Measurements from ENCODE around the gene ATP6V0C. TPM values are rescaled to one million over a fixed set of nuclear protein-coding genes. Genes with fewer than 3 reads are reported as not detected.

Gene ATP6V0C
- polyA plus RNA-seq, 1 experiment = 32.9 TPM

GRCh38 chr16:2520097-2520783 is 6.5 kb downstream of the ATP6V0C start, which contains the start of gene AMDHD2:
Gene AMDHD2 (plus strand): TSS chr16:2520371. CDS start chr16:2520459, 88 bp downstream.
- Histone ChIP-seq H3K36me3 (ENCODE audit: control insufficient read depth, insufficient read depth, low read length) (peaks cover 18% of the 10 kb centered on the region), H3K4me3 (ENCODE audit: low read depth, low read length) (peak within 1 kb of the TSS; percentile 63), H3K27me3 (ENCODE audit: control insufficient read depth, insufficient read depth, low read length) (no peaks in the 10 kb centered on the region)
- POLR2A ChIA-PET = interaction anchor here (0.8 kb wide), 1 partner anchor 503 kb away, joined by 3 read pairs; no protein-coding TSS in a partner anchor
- CTCF ChIA-PET = interaction anchor here (0.6 to 0.8 kb wide), 3 partner anchors 9 to 32 kb away, joined by 3 read pairs; partner anchors contain the start of gene CEMP1
- peak; percentile 42 for DNase-seq (ENCODE audit: low read depth)
- TF ChIP-seq, protein P1, sequence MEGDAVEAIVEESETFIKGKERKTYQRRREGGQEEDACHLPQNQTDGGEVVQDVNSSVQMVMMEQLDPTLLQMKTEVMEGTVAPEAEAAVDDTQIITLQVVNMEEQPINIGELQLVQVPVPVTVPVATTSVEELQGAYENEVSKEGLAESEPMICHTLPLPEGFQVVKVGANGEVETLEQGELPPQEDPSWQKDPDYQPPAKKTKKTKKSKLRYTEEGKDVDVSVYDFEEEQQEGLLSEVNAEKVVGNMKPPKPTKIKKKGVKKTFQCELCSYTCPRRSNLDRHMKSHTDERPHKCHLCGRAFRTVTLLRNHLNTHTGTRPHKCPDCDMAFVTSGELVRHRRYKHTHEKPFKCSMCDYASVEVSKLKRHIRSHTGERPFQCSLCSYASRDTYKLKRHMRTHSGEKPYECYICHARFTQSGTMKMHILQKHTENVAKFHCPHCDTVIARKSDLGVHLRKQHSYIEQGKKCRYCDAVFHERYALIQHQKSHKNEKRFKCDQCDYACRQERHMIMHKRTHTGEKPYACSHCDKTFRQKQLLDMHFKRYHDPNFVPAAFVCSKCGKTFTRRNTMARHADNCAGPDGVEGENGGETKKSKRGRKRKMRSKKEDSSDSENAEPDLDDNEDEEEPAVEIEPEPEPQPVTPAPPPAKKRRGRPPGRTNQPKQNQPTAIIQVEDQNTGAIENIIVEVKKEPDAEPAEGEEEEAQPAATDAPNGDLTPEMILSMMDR (IDR thresholded peaks at IDR 0.05; ENCODE audit: insufficient read depth, low read depth, low read length) = no peak

GRCh38 chr16:2520784-2521531 is 7.2 kb downstream of the ATP6V0C start:
- POLR2A ChIA-PET = interaction anchor here (0.8 kb wide), 1 partner anchor 502 kb away, joined by 3 read pairs; no protein-coding TSS in a partner anchor
- Histone ChIP-seq H3K4me3 (ENCODE audit: low read depth, low read length) (peak overlapping the region; percentile 63), H3K27me3 (ENCODE audit: control insufficient read depth, insufficient read depth, low read length) (no peaks in the 10 kb centered on the region), H3K36me3 (ENCODE audit: control insufficient read depth, insufficient read depth, low read length) (peaks cover 18% of the 10 kb centered on the region)
- CTCF ChIA-PET = interaction anchor here (0.5 kb wide), 1 partner anchor 130 kb away, joined by 3 read pairs; no protein-coding TSS in a partner anchor
- TF ChIP-seq, protein P1 (IDR thresholded peaks at IDR 0.05; ENCODE audit: insufficient read depth, low read depth, low read length) = no peak
- DNase-seq (ENCODE audit: low read depth) = no peak

DNA sequence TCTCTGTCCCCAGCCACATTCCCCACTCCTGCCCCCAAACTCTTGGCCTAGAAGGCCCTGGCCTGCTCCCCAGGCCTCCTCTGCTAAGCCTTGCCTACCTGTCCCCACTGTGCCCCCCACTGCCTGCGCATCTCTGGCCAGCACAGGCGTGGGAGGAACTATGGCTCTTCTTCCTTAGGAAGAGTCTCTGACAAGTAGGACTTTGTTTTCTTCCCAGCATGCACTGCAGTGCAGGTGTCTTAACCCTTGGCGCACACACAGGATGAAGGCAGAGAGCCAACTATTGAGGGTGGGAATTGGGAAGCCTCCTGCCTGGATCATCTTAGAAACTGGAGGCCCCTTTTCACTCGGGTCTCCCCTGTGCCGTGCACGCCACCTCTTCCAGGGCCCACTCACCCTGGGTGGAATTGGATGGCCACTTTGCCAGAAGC is 10.1 kb downstream of the ATP6V0C start:
- peaks cover 34% of the 10 kb centered on the region for H3K36me3 ChIP-seq (ENCODE audit: control insufficient read depth, insufficient read depth, low read length)
- H3K4me3 ChIP-seq (ENCODE audit: low read depth, low read length) = no peak overlapping the region
- ChIA-PET POLR2A (no interaction called here), CTCF (no interaction called here)
- TF ChIP-seq, protein P1 (IDR thresholded peaks at IDR 0.05; ENCODE audit: insufficient read depth, low read depth, low read length) = no peak
- no peak for DNase-seq (ENCODE audit: low read depth)
- no peaks in the 10 kb centered on the region for H3K27me3 ChIP-seq (ENCODE audit: control insufficient read depth, insufficient read depth, low read length)

- TF ChIP-seq, protein P1 (IDR thresholded peaks at IDR 0.05; ENCODE audit: insufficient read depth, low read depth, low read length) = no peak
- Histone ChIP-seq H3K27me3 (ENCODE audit: control insufficient read depth, insufficient read depth, low read length) (no peaks in the 10 kb centered on the region), H3K36me3 (ENCODE audit: control insufficient read depth, insufficient read depth, low read length) (peaks cover 34% of the 10 kb centered on the region), H3K4me3 (ENCODE audit: low read depth, low read length) (no peak overlapping the region)
- CTCF ChIA-PET = no interaction called here
- POLR2A ChIA-PET = no interaction called here
- DNase-seq (ENCODE audit: low read depth) = no peak
Measured at GRCh38 chr16:2524339-2524938, 10.7 kb downstream of the ATP6V0C start.

GRCh38 chr16:2526135-2526534 is 12.4 kb downstream of the ATP6V0C start:
- Histone ChIP-seq H3K27me3 (ENCODE audit: control insufficient read depth, insufficient read depth, low read length) (no peaks in the 10 kb centered on the region), H3K4me3 (ENCODE audit: low read depth, low read length) (no peak overlapping the region), H3K36me3 (ENCODE audit: control insufficient read depth, insufficient read depth, low read length) (peaks cover 41% of the 10 kb centered on the region)
- ChIA-PET CTCF (no interaction called here), POLR2A (no interaction called here)
- TF ChIP-seq, protein P1 (IDR thresholded peaks at IDR 0.05; ENCODE audit: insufficient read depth, low read depth, low read length) = no peak
- DNase-seq (ENCODE audit: low read depth) = no peak

Measured in BJ (cell line).